CD4-positive, alpha-beta T cell treated with Interferon gamma for 1 hour (primary cell): ENCODE data around the gene PYROXD2.

Experiments
- DNase-seq: peaks from one replicate; pipeline ENCODE4 v3.0.0-alpha.2; 2020

The PYROXD2 gene

GRCh38 chr10:98411768-98412167, 3.2 kb downstream of the PYROXD2 start:
- no peak for DNase-seq

GRCh38 chr10:98411166-98411565, 3.8 kb downstream of the PYROXD2 start:
- DNase-seq: no peak

- DNase-seq: no peak
These were observed 4.2 kb downstream of the PYROXD2 start for GRCh38 chr10:98410759-98411158.

DNA sequence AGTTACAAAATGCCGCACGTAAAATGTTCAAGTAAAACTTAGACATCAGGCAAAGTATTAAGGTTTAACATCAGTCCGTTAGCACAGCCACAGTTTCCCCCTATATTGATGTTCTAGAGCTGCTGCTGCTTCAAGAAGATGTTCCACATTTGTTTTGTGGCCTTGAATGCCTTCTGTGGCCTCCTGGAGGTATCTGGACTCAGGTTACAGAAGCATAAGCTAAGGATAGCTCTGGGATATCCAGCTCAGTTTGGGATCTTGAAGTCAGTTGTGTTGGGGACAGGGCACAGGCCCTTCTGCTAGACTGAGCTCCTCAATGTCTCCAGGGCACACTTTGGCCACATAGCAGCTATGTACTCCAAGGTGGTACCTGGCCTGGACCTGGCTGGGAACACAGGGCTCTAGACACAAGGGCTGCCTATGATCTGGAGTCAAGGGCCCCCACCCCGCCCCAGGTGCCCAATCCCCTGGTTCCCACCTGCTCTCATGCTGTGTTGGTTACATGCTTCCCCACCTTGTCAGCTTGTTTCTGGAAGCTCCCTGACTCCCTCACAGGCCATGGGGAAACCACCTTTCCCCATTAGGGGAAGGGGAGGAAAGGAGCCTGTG, 4.7 kb downstream of the PYROXD2 start:
- DNase-seq: no peak

- no peak for DNase-seq
These were observed 6.2 kb downstream of the PYROXD2 start for GRCh38 chr10:98408799-98409198.

DNA sequence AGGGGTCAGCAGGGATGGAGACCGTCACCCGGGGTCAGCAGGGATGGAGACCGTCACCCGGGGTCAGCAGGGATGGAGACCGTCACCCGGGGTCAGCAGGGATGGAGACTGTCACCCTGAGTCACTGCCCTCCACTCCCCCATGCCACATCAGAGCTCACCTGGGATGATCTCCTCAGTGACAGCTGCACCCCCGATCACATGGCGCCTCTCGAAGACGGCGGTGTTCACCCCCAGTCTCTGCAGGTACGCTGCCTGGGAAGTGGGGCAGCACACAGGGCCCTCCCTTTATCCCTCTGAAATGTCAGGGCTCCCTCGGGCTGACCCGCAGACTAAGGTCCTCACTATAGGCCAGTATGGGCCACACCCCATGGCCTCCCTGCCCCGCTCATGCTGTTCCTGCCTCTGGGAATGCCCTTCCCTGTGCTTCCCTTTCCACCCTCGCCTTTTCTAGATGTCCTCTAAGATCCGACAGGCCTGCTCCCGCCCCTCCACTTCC, 7.2 kb downstream of the PYROXD2 start:
- no peak for DNase-seq

- no peak for DNase-seq
These were observed 7.8 kb downstream of the PYROXD2 start for GRCh38 chr10:98407017-98407743.

DNA sequence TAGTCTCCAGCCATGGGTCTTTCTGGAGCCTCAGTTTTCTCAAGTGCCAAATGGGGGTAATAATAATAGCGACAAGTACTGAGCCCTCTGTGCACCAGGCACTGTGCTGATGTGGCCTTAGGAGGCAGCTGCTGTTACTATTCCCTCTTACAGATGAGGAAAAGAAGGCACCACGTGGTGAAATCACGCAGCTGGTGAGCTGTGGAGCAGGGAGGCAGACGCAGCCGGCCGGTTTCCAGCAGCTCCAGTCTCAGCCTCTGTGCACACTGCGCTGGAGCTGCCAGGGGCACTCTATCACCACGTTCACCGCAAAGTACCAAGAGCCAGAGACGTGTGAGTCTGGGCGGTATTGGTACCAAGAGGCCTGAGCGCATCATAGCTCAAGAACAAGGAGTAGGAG, 9.6 kb downstream of the PYROXD2 start:
- DNase-seq: no peak

DNA sequence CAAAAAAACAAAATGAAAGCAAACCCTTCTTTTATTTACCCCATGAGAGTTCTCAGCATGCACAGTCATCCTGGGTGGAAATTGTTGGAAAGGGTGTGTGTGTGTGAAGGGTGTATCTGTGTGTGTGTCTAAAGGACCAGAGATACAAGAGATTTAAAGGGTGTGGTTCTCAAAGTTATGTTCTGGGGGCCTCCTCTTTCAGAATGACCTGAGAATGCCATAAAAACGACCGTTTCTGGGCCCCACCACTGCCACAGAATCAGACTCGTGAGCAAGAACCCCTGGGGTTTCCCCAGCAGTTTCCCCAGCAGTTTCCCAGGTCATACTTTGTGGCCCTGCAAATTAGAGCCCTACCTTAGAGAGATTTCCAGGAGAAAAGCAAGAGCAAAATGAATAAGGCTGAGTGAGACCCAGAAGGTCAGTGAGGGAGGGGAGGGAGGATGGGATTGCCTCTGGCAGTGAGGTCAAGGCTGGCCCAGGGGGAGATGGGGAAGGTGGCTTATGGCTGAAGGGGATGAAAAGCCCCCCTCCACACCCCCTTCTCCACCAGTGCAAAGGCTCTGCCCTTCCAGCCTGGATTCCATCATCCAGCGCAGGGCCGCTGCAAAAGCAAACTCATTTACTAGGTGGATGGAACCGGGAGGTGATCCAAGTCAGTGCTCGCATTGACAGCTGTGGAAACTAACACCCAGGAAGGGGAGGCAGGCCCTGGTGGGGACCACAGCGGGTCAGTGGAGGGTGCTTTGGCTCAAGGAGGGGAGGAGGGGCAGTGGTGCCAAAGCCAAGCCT, 10.2 kb downstream of the PYROXD2 start:
- no peak for DNase-seq

DNA sequence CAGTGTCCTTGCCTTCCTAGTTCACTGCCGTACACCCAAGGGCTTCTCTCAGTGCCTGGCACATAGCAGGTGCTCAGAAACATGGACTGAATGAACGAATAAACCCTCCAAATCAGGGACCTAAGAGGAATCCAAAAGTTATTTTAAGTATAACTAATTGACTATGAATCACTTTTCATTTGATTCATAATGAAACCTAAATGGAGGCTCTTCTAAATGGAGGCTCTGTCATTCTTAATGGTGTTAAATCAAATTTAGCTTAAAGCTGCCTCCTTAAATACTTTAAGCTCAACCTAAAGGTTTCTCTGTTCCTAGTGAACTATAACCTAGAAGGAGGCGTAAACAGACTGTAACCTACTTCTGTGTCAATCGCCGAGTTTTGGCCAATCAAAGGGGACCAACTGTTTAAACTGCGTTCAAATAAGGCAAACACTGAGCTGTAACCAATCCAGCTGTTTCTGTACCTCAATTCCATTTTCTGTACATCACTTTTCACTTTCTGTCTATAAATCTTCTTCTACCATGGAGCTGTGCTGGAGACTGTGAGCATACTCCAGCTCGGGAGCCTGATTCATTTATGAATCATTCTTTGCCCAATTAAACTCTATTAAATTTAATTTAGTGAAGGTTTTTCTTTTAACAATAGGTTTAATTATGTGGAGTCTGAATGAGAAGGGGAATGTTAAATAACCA, 11.0 kb downstream of the PYROXD2 start:
- DNase-seq: no peak

GRCh38 chr10:98402931-98403718, 11.9 kb downstream of the PYROXD2 start:
- DNase-seq: no peak

- no peak for DNase-seq
These were observed 12.5 kb downstream of the PYROXD2 start for GRCh38 chr10:98402478-98402877.

DNA sequence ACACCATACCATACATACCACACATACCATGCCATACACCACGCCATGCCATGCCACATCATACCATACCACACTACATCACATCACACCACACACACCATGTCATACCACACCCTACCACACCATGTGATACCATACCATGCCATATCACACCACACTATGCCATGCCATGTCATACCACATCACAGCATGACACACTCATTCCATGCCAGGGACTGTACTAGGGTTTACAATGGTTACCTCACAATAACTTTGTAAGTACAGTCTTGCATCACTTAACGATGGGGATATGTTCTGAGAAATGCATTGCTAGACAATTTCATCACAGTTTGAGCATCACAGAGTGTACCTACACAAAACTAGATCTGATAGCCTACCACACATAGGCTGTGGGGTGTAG, 14.5 kb downstream of the PYROXD2 start:
- no peak for DNase-seq

DNA sequence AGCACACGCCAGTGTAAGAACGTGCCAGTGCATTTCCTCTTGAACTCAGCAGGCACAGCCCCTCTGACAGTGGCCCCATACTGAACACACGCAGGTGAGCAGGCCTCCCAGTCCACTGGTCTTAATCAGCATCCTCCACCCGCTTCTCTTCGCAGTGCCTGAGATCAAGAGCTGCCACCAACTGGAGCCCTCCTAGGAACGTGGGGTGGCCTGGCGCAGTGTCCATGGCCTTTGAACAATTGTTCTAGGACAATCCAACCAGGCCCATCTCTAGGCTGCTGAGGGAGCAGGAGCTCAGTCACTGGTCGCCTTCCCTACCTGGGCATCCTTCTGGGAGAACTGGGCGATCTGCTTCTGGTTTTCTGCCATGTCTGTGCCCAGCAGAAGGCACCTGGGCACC, 15.2 kb downstream of the PYROXD2 start:
- DNase-seq: no peak

- no peak for DNase-seq
These were observed 17.8 kb downstream of the PYROXD2 start for GRCh38 chr10:98397089-98397600.

GRCh38 chr10:98396096-98397063, 18.6 kb downstream of the PYROXD2 start:
- DNase-seq: no peak

GRCh38 chr10:98394851-98395440, 20.0 kb downstream of the PYROXD2 start:
- DNase-seq: no peak

DNA sequence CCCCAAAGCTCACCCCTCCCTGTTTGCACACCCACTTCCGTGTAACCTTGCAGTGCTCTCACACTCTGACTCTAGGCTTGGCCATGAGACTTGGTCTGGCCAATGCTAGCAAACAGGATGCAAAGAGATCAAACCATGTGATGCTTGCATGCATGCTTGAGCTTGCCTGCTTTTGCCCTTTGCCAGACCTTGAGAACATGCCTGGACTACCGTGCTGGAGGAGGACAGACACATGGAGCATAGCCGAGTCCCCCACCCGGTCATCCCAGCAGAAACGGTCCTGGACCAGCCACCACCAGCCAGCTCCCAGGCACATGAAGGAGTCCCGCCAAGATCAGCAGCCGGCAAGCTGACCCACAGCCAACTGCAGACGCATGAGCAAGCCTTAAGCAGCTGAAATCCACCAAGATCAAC, 23.4 kb downstream of the PYROXD2 start:
- DNase-seq: no peak

GRCh38 chr10:98391065-98391464, 23.9 kb downstream of the PYROXD2 start:
- no peak for DNase-seq

DNA sequence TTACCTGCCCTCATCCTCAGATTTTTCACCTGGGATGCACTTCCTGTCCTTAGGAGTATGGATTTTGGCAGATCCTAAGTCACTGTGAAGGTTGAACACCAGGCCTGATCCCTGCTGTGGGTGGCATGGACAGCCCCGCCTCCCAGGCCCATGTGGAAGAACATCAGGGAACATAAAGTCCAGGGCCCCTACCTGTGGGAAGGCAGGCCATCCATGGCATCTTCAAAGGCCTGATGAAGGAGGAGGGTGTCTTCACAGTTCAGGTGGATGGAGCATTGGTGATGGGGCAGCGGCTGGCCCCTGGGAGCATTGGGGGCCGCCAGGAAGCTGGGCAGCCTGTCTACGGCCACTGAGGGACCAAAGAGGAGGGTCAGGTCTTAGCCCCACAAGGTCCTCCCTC, 24.6 kb downstream of the PYROXD2 start:
- no peak for DNase-seq
